ENCODE measurements around the gene MDM2. TPM values are rescaled to one million over a fixed set of nuclear protein-coding genes. Genes with fewer than 3 reads are reported as not detected.

Gene MDM2
- polyA plus RNA-seq, 1 of the 3 experiments (the other 2 are of a cell fraction): 21.5 TPM

DNA sequence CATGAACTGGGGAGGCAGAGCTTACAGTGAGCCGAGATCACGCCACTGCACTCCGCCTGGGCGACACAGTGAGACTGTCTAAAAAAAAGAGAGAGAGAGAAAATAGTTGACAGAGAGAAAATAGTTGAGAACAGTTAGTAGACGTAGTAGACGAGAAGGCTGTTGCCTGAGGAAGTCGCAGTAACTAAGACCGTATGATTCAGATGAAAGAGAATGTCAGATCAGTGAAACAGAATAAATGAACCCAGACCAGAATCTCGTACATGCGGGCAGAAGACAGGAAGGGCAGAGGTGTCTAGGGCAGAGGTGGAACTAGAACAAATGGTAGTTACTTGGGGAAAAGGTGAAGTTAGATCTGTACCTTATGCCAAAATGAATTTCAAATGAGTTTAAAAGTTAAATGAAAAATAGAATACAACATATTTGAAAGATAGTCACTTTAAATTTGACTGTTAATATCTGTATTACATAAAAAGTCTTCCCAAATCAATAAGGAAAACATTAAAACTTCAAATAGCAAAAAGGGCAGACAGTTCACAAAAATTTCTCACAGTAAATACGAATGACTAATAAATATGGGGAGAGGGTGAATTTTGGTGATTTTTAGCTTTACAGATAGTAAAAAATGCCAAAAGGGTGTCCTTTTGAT, 17.7 kb downstream of the MDM2 start:
- TF ChIP-seq SMC3 (IDR thresholded peaks at IDR 0.05; ENCODE audit: low read depth, low read length) (no peak), FOSL2 (IDR thresholded peaks at IDR 0.05; ENCODE audit: borderline replicate concordance, low read depth) (no peak), RFX5 (IDR thresholded peaks at IDR 0.05; ENCODE audit: low read length) (no peak), YY1 (IDR thresholded peaks at IDR 0.05; ENCODE audit: low read depth) (no peak), MEF2A (IDR thresholded peaks at IDR 0.05; ENCODE audit: borderline replicate concordance, low read depth) (no peak), FOXM1 (IDR thresholded peaks at IDR 0.05; ENCODE audit: low read depth) (no peak), RCOR1 (IDR thresholded peaks at IDR 0.05; ENCODE audit: low read length) (no peak), EP300 (IDR thresholded peaks at IDR 0.05; ENCODE audit: borderline replicate concordance in 1 of 2, low read depth in 1 of 2, low read length in 1 of 2) (no peak), POLR2AphosphoS5 (IDR thresholded peaks at IDR 0.05; ENCODE audit: low read depth, low read length) (no peak), NRF1 (IDR thresholded peaks at IDR 0.05; ENCODE audit: low read depth, low read length) (no peak), ELF1 (IDR thresholded peaks at IDR 0.05) (no peak), RAD21 (IDR thresholded peaks at IDR 0.05; ENCODE audit: low read length) (no peak), NFIC (IDR thresholded peaks at IDR 0.05; ENCODE audit: borderline replicate concordance) (no peak), FOXJ3 (CRISPR knock-in tag; IDR thresholded peaks at IDR 0.05) (no peak)
- TF ChIP-seq, protein P1, sequence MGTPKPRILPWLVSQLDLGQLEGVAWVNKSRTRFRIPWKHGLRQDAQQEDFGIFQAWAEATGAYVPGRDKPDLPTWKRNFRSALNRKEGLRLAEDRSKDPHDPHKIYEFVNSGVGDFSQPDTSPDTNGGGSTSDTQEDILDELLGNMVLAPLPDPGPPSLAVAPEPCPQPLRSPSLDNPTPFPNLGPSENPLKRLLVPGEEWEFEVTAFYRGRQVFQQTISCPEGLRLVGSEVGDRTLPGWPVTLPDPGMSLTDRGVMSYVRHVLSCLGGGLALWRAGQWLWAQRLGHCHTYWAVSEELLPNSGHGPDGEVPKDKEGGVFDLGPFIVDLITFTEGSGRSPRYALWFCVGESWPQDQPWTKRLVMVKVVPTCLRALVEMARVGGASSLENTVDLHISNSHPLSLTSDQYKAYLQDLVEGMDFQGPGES (IDR thresholded peaks at IDR 0.05; ENCODE audit: low read depth, low read length): no peak
- TF ChIP-seq, protein P2, sequence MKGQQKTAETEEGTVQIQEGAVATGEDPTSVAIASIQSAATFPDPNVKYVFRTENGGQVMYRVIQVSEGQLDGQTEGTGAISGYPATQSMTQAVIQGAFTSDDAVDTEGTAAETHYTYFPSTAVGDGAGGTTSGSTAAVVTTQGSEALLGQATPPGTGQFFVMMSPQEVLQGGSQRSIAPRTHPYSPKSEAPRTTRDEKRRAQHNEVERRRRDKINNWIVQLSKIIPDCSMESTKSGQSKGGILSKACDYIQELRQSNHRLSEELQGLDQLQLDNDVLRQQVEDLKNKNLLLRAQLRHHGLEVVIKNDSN (IDR thresholded peaks at IDR 0.05; ENCODE audit: borderline replicate concordance, low read depth): no peak
- TF ChIP-seq, protein P3, sequence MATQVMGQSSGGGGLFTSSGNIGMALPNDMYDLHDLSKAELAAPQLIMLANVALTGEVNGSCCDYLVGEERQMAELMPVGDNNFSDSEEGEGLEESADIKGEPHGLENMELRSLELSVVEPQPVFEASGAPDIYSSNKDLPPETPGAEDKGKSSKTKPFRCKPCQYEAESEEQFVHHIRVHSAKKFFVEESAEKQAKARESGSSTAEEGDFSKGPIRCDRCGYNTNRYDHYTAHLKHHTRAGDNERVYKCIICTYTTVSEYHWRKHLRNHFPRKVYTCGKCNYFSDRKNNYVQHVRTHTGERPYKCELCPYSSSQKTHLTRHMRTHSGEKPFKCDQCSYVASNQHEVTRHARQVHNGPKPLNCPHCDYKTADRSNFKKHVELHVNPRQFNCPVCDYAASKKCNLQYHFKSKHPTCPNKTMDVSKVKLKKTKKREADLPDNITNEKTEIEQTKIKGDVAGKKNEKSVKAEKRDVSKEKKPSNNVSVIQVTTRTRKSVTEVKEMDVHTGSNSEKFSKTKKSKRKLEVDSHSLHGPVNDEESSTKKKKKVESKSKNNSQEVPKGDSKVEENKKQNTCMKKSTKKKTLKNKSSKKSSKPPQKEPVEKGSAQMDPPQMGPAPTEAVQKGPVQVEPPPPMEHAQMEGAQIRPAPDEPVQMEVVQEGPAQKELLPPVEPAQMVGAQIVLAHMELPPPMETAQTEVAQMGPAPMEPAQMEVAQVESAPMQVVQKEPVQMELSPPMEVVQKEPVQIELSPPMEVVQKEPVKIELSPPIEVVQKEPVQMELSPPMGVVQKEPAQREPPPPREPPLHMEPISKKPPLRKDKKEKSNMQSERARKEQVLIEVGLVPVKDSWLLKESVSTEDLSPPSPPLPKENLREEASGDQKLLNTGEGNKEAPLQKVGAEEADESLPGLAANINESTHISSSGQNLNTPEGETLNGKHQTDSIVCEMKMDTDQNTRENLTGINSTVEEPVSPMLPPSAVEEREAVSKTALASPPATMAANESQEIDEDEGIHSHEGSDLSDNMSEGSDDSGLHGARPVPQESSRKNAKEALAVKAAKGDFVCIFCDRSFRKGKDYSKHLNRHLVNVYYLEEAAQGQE (IDR thresholded peaks at IDR 0.05; ENCODE audit: low read depth, low read length): no peak
- TF ChIP-seq, protein P4, sequence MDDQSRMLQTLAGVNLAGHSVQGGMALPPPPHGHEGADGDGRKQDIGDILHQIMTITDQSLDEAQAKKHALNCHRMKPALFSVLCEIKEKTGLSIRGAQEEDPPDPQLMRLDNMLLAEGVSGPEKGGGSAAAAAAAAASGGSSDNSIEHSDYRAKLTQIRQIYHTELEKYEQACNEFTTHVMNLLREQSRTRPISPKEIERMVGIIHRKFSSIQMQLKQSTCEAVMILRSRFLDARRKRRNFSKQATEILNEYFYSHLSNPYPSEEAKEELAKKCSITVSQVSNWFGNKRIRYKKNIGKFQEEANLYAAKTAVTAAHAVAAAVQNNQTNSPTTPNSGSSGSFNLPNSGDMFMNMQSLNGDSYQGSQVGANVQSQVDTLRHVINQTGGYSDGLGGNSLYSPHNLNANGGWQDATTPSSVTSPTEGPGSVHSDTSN (IDR thresholded peaks at IDR 0.05): no peak
- H3K27me3 ChIP-seq (ENCODE audit: insufficient read depth): no peaks in the 10 kb centered on the region
- ChIA-PET CTCF (no interaction called here), POLR2A (no interaction called here)
- peaks cover 93% of the 10 kb centered on the region for H3F3A ChIP-seq (replicated peaks; ENCODE audit: insufficient read depth)
- DNase-seq: no peak
- no peaks in the 10 kb centered on the region for H3K9me3 ChIP-seq
- H3K36me3 ChIP-seq (replicated peaks in 1 of 2; ENCODE audit: control insufficient read depth in 1 of 2, insufficient read depth in 2 of 2, low read length in 1 of 2): peaks cover 66 to 98% of the 10 kb centered on the region in 2 experiments
- H2AFZ ChIP-seq (ENCODE audit: low read depth): no peak overlapping the region
- H4K20me1 ChIP-seq (ENCODE audit: insufficient read depth): peaks cover 99% of the 10 kb centered on the region
- no peaks in the 10 kb centered on the region for H3K4me1 ChIP-seq (ENCODE audit: control insufficient read depth in 1 of 2, insufficient read depth in 2 of 2, low read depth in 1 of 2, low read length in 1 of 2)
- no peak overlapping the region for H3K4me2 ChIP-seq
- peaks cover 83% of the 10 kb centered on the region for H3K79me2 ChIP-seq (ENCODE audit: insufficient read depth)
- H3K9me2 ChIP-seq: no peaks in the 10 kb centered on the region
- H3K4me3 ChIP-seq (ENCODE audit: low read depth in 2 of 2, low read length in 1 of 2): no peak overlapping the region
- H3K27ac ChIP-seq (ENCODE audit: low read depth in 2 of 2, low read length in 1 of 2): peak overlapping the region in 1 of 2 experiments; percentile 65; a peak in 2 of 4 replicates
- H3K9ac ChIP-seq: no peak overlapping the region
- 87% methylated on average over 11 of the region's 11 CpGs for WGBS (ENCODE audit: low lambda C conversion rate)

Data from SK-N-SH (cell line).